OCI-LY3 (cell line): ENCODE measurements around the gene RERE.

Experiments
- CTCF ChIP-seq: fragments of 200-600, 300-600 bp; sonication (generic); IDR thresholded peaks from 2 replicates; pipeline ENCODE4 v1.5.1; 2014; ENCODE audit warnings: antibody characterized with exemption, low read length, low read depth
- EZH2phosphoT487 ChIP-seq: fragments of 200-600 bp; shearing (Covaris generic); IDR thresholded peaks from 2 replicates; pipeline ENCODE4 v1.6.1; 2018; ENCODE audit warnings: antibody characterized with exemption, mixed run types, low read depth

- TF ChIP-seq CTCF: no peak
- no peak for TF ChIP-seq EZH2phosphoT487
Observed at GRCh38 chr1:8728464-8728863, 89.0 kb downstream of the RERE start.
